HL-60 (cell line): Measurements from ENCODE around the gene DNAH8.

Source experiments
- POLR2AphosphoS5 ChIP-seq: IDR thresholded peaks from 2 replicates; pipeline ENCODE4 v1.6.1; 2012; ENCODE audit warnings: low read depth
- TF ChIP-seq, protein P1 (sequence below): IDR thresholded peaks from one replicate; pipeline ENCODE4 v1.5.1; 2011; ENCODE audit warnings: low read length, control low read depth, inconsistent platforms; ENCODE audit not compliant: insufficient read depth

- TF ChIP-seq, protein P1, sequence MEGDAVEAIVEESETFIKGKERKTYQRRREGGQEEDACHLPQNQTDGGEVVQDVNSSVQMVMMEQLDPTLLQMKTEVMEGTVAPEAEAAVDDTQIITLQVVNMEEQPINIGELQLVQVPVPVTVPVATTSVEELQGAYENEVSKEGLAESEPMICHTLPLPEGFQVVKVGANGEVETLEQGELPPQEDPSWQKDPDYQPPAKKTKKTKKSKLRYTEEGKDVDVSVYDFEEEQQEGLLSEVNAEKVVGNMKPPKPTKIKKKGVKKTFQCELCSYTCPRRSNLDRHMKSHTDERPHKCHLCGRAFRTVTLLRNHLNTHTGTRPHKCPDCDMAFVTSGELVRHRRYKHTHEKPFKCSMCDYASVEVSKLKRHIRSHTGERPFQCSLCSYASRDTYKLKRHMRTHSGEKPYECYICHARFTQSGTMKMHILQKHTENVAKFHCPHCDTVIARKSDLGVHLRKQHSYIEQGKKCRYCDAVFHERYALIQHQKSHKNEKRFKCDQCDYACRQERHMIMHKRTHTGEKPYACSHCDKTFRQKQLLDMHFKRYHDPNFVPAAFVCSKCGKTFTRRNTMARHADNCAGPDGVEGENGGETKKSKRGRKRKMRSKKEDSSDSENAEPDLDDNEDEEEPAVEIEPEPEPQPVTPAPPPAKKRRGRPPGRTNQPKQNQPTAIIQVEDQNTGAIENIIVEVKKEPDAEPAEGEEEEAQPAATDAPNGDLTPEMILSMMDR: no peak
- no peak for TF ChIP-seq POLR2AphosphoS5
Measured at GRCh38 chr6:39076623-39077535, 361.8 kb downstream of the DNAH8 start.
